Tibial nerve (tissue), 4 donors: ENCODE results near the gene ODAPH.

Experiments
- CTCF ChIP-seq, 5 experiments: fragments of 200-600 bp in 3 of 5; fragments of 450-650 bp in 2 of 5; sonication (generic) in 3 of 5; IDR thresholded peaks; one replicate each; pipeline ENCODE4 v1.5.1; 2016 to 2019; ENCODE audit warnings: antibody characterized with exemption in 5 of 5, mild to moderate bottlenecking in 3 of 5, moderate library complexity in 2 of 5
- EP300 ChIP-seq, 2 donors: sonication (generic); formaldehyde crosslinking; IDR thresholded peaks; one replicate each; pipeline ENCODE4 v1.6.1; 2017; ENCODE audit warnings: antibody characterized with exemption in 2 of 2, mild to moderate bottlenecking in 1 of 2
- POLR2A ChIP-seq, 2 donors: fragments of 450-650 bp; IDR thresholded peaks; one replicate each; pipeline ENCODE4 v1.6.1; 2017; ENCODE audit warnings: antibody characterized with exemption in 2 of 2, mild to moderate bottlenecking in 2 of 2, moderate library complexity in 2 of 2

- TF ChIP-seq POLR2A (IDR thresholded peaks at IDR 0.05) (no peak), CTCF (IDR thresholded peaks at IDR 0.05) (no peak), EP300 (IDR thresholded peaks at IDR 0.05) (no peak)
Observed at GRCh38 chr4:75525910-75526309, 30.0 kb upstream of the ODAPH start.
